Epithelial cell of alveolus of lung (primary cell): ENCODE results near the gene UBE2E1. TPM values are rescaled to one million over a fixed set of nuclear protein-coding genes. Genes with fewer than 3 reads are reported as not detected.

Experiments used
- total RNA-seq: library from RNA; depleted of rRNA; stranded (reverse); fragments of >200 nt; gene quantifications from 2 replicates; pipeline ENCODE4 v1.2.1, GENCODE V29; 2015

The UBE2E1 gene
- total RNA-seq: 58.8 and 85.0 TPM in 2 replicates

DNA sequence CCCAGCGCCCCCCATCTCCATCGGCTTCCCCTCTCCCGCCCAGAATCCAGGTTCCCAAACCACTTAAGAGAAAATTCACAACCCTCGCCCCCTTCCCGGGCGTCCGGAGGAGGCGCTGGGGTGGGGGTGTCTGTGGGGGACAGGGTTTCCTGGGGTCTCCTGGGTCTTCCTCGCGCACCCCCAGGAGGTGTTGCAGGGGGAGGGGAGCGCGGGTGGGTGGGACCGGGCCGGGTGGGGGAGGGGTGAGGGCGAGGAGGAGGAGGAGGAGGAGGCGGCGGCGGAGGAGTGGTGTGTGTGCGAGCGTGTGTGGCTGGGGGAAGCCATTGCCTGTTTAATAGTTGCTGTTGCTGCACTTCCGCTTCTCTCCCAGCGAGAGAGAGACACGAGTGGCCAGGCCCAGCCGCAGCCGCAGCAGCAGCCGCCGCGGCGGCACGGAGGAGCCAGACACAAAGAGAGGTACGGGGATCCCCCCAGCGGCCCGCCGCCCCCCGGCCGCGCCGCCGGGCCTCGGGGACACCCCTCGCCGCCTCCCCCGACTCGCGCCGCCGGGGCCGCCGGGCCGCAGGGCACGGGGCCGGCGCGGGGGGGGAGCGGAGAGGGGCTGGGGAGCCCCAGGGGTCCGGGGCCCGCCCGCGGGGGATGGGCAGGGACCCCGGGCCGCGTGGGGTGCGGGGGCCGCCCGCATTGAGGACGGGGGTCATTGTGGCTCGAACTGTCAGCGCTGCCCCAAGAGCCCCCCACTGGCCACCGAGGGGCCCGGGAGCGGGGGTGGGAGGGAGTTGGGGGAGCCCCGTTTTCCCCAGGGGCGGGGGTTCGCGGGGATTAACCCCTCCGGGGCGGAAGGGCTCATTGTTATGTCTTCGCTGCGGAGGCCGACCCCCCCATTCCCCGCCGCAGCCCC, at the start of gene UBE2E1:
UBE2E1 (plus strand) TSS at position 323 of the 901 bp plus-strand sequence. CDS start 1,315 bp downstream, outside the sequence.

DNA sequence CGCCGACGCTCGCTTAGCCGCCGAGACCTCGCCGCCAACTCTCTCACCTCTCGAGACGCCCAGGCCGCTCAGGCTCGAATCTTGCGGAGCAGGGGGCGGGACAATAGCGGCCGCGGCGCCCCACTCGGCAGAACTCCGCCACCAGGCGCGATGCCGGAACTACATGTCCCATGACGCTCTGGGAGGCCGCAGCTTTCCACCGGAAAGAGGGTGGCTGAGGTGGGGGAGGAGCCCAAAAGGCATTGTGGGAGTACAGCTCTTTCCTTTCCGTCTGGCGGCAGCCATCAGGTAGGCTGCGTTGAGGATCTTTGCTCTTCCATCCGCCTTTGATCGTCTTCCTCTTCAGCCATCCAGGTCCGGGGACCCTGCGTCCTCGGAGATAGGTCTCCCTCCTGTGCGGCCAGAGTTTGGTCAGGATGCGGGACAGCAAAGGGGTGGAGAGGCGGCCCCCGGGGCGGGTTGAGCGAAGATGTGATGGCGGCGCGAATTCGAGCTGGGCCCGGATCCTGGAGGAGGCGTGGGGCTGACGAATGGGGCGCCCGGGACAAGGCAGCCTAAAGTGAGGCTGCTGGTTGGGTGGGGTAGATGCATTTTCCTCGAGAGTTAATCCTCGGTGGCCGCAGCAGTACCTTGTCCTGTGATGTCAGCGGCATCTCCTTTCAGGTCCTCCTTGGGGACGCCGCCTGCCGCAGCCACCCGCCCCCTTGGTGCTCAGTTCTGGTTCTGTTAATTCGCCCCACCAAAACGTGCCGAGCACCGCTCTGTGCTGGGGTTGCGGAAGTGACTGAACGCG, 111.3 kb downstream of the UBE2E1 start, which contains the start of the genes NKIRAS1 and RPL15:
NKIRAS1 (minus strand) TSS at position 105 of the 793 bp plus-strand sequence. CDS start 6,086 bp downstream, outside the sequence.
RPL15 (plus strand) TSS at position 247 of the 793 bp plus-strand sequence. CDS start 728 bp downstream, outside the sequence.

Other genes with a start within 250 kb of the UBE2E1 start
- gene NKIRAS1, start 111.0 kb downstream of the UBE2E1 start, total RNA-seq: 7.0 and 9.7 TPM in 2 replicates
- gene RPL15, start 111.2 kb downstream of the UBE2E1 start, total RNA-seq: 3,641 and 4,657 TPM in 2 replicates
- gene NR1D2, start 139.3 kb downstream of the UBE2E1 start, total RNA-seq: 8.8 and 17.2 TPM in 2 replicates